Fibroblast of lung (primary cell): Measurements from ENCODE around the gene PRSS53. TPM values are rescaled to one million over a fixed set of nuclear protein-coding genes. Genes with fewer than 3 reads are reported as not detected.

Experiments
- DNase-seq, 2 donors: peaks; one replicate each; pipeline versions ENCODE4 v3.0.0 to v3.0.0-alpha.2; 2010; ENCODE audit warnings: low read depth in 2 of 2
- H2AFZ ChIP-seq: 2 replicates; pipeline ENCODE4 v1.5.1; 2012; ENCODE audit warnings: low read length, control low read depth, inconsistent platforms
- H3K27ac ChIP-seq: 2 replicates; pipeline ENCODE4 v1.5.1; 2011; ENCODE audit warnings: low read length, control low read depth; ENCODE audit not compliant: insufficient read depth
- H3K27me3 ChIP-seq: 2 replicates; pipeline ENCODE4 v1.5.1; 2011; ENCODE audit warnings: mild to moderate bottlenecking, low read length; ENCODE audit not compliant: control insufficient read depth, insufficient read depth
- H3K36me3 ChIP-seq: 2 replicates; pipeline ENCODE4 v1.5.1; 2011; ENCODE audit warnings: low read length; ENCODE audit not compliant: control insufficient read depth, insufficient read depth
- H3K4me1 ChIP-seq: 2 replicates; pipeline ENCODE4 v1.5.1; 2011; ENCODE audit warnings: low read length; ENCODE audit not compliant: control insufficient read depth, insufficient read depth; ENCODE audit errors: extremely low read depth
- H3K4me2 ChIP-seq: 2 replicates; pipeline ENCODE4 v1.5.1; 2011; ENCODE audit warnings: low read length, control low read depth; ENCODE audit not compliant: insufficient read depth; ENCODE audit errors: extremely low read depth
- H3K4me3 ChIP-seq, 4 experiments: fragments of 200-600 bp in 1 of 4; sonication (generic) in 1 of 4; replicated peaks in 1 of 4; 2 replicates each; pipeline ENCODE4 v1.5.1; 2011 to 2016; ENCODE audit warnings: low read length in 4 of 4, low read depth in 3 of 4, mild to moderate bottlenecking in 3 of 4, control low read depth in 2 of 4, inconsistent platforms in 1 of 4, mixed read lengths in 1 of 4; ENCODE audit not compliant: insufficient read depth in 1 of 4; ENCODE audit errors: control extremely low read depth in 1 of 4
- H3K79me2 ChIP-seq: 2 replicates; pipeline ENCODE4 v1.5.1; 2012; ENCODE audit warnings: mild to moderate bottlenecking, low read length, inconsistent platforms; ENCODE audit not compliant: control insufficient read depth, insufficient read depth
- H3K9ac ChIP-seq: 2 replicates; pipeline ENCODE4 v1.5.1; 2011; ENCODE audit warnings: mild to moderate bottlenecking, low read length, control low read depth; ENCODE audit not compliant: insufficient read depth
- H3K9me3 ChIP-seq: 2 replicates; pipeline ENCODE4 v1.5.1; 2012; ENCODE audit warnings: low read depth, low read length; ENCODE audit not compliant: control insufficient read depth, insufficient read depth
- H4K20me1 ChIP-seq: 2 replicates; pipeline ENCODE4 v1.5.1; 2011; ENCODE audit warnings: low read length; ENCODE audit not compliant: control insufficient read depth, insufficient read depth; ENCODE audit errors: extremely low read depth
- EZH2 ChIP-seq: IDR thresholded peaks from 2 replicates; pipeline ENCODE4 v1.5.1; 2012; ENCODE audit warnings: low read length, control low read depth, mild to moderate bottlenecking; ENCODE audit errors: missing control alignments
- polyA plus RNA-seq, 2 donors: library from polyadenylated mRNA; depleted of rRNA in 1 of 2; stranded (reverse) in 1 of 2; unstranded in 1 of 2; fragments of >200 nt; gene quantifications; 2 replicates each; pipeline ENCODE4 v1.2.1, GENCODE V29; 2011 to 2012; ENCODE audit warnings: missing spikeins in 1 of 2
- total RNA-seq: library from RNA; depleted of rRNA; stranded (reverse); fragments of >200 nt; gene quantifications from 2 replicates; pipeline ENCODE4 v1.2.1, GENCODE V29; 2014
- TF ChIP-seq, protein P1 (sequence below), 2 donors: IDR thresholded peaks in 1 of 2; conservative IDR thresholded peaks in 1 of 2; 1 replicate in 1 of 2; 2 replicates in 1 of 2; pipeline ENCODE4 v1.5.1; 2011 to 2012; ENCODE audit warnings: low read length in 2 of 2, control low read depth in 1 of 2, inconsistent platforms in 1 of 2, low read depth in 1 of 2, mild to moderate bottlenecking in 1 of 2

The PRSS53 gene
- total and polyA plus RNA-seq, 2 donors (not counting 1 experiment from before 2014, with no cell fraction given): 0.78 to 1.7 TPM

- H3K4me2 ChIP-seq: no peak within 1 kb of the TSS
- no peak within 1 kb of the TSS for H2AFZ ChIP-seq
- no peak within 1 kb of the TSS for H3K9ac ChIP-seq
Measured at GRCh38 chr16:31135535-31136286, 47.0 kb upstream of the PRSS53 start, which contains the start of gene PRSS8. PRSS8 (minus strand) TSS chr16:31135727; CDS start chr16:31135498, 229 bp downstream.

GRCh38 chr16:31134625-31135534 lies 46.1 kb upstream of the PRSS53 start:
- TF ChIP-seq EZH2: no peak
- TF ChIP-seq, protein P1, sequence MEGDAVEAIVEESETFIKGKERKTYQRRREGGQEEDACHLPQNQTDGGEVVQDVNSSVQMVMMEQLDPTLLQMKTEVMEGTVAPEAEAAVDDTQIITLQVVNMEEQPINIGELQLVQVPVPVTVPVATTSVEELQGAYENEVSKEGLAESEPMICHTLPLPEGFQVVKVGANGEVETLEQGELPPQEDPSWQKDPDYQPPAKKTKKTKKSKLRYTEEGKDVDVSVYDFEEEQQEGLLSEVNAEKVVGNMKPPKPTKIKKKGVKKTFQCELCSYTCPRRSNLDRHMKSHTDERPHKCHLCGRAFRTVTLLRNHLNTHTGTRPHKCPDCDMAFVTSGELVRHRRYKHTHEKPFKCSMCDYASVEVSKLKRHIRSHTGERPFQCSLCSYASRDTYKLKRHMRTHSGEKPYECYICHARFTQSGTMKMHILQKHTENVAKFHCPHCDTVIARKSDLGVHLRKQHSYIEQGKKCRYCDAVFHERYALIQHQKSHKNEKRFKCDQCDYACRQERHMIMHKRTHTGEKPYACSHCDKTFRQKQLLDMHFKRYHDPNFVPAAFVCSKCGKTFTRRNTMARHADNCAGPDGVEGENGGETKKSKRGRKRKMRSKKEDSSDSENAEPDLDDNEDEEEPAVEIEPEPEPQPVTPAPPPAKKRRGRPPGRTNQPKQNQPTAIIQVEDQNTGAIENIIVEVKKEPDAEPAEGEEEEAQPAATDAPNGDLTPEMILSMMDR (conservative IDR thresholded peaks at IDR 0.05 in 1 of 2, IDR thresholded peaks at IDR 0.05 in 1 of 2; ENCODE audit: low read depth in 1 of 2, low read length in 2 of 2): no peak
- H3K9ac ChIP-seq: no peak overlapping the region
- H3K9me3 ChIP-seq: no peaks in the 10 kb centered on the region
- H4K20me1 ChIP-seq: no peaks in the 10 kb centered on the region
- H2AFZ ChIP-seq: no peak overlapping the region
- H3K79me2 ChIP-seq: no peaks in the 10 kb centered on the region
- peaks cover 2% of the 10 kb centered on the region for H3K36me3 ChIP-seq
- H3K27ac ChIP-seq: no peak overlapping the region
- H3K4me2 ChIP-seq: no peak overlapping the region
- H3K4me1 ChIP-seq: peaks cover 2% of the 10 kb centered on the region
- H3K27me3 ChIP-seq: no peaks in the 10 kb centered on the region
- no peak overlapping the region for H3K4me3 ChIP-seq
- DNase-seq: peak in 1 of 2 donors; percentile 8

More at GRCh38 chr16:31135535-31136286, 47.0 kb upstream of the PRSS53 start, which contains the start of gene PRSS8:
- H3K9me3 ChIP-seq: no peaks in the 10 kb centered on the region
- H3K4me1 ChIP-seq: peaks cover 2% of the 10 kb centered on the region
- H3K79me2 ChIP-seq: no peaks in the 10 kb centered on the region
- DNase-seq: no peak
- H4K20me1 ChIP-seq: no peaks in the 10 kb centered on the region
- peaks cover 2% of the 10 kb centered on the region for H3K36me3 ChIP-seq
- TF ChIP-seq EZH2: no peak
- TF ChIP-seq, protein P1 (conservative IDR thresholded peaks at IDR 0.05 in 1 of 2, IDR thresholded peaks at IDR 0.05 in 1 of 2; ENCODE audit: low read depth in 1 of 2, low read length in 2 of 2): no peak
- H3K4me3 ChIP-seq: no peak within 1 kb of the TSS
- no peak within 1 kb of the TSS for H3K27ac ChIP-seq
- H3K27me3 ChIP-seq: no peaks in the 10 kb centered on the region

DNA sequence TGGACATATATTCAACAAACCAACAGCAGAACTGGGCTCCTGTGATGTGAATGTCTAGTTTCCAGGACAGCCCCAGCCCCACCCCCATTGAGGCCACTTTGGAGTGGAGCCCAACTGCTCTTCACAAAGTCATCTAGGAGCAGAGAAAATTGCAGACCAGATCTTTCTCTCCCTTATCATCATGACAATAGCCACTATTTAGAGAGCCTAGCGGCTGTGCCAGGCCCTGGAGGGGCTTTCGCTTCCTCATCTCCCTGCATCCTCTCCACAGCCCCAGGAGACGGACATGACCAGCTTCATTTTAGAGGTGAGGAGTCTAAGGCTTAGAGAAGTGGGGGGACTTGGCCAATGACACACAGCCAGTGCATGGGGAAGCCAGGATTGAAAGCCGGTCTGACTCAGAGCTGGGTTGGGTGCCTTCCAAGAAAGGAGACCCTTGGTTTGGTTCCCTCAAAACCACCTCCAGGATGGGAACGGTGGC lies 45.4 kb upstream of the PRSS53 start:
- Histone ChIP-seq H3K9me3 (no peaks in the 10 kb centered on the region), H2AFZ (no peak overlapping the region), H3K4me3 (no peak overlapping the region), H4K20me1 (no peaks in the 10 kb centered on the region), H3K27me3 (no peaks in the 10 kb centered on the region), H3K36me3 (peaks cover 2% of the 10 kb centered on the region), H3K9ac (no peak overlapping the region), H3K4me1 (peaks cover 2% of the 10 kb centered on the region), H3K27ac (no peak overlapping the region), H3K79me2 (no peaks in the 10 kb centered on the region), H3K4me2 (no peak overlapping the region)
- peak in 1 of 2 donors; percentile 32 for DNase-seq
- TF ChIP-seq EZH2: no peak
- TF ChIP-seq, protein P1 (conservative IDR thresholded peaks at IDR 0.05 in 1 of 2, IDR thresholded peaks at IDR 0.05 in 1 of 2; ENCODE audit: low read depth in 1 of 2, low read length in 2 of 2): no peak
